Mammary epithelial cell (primary cell): ENCODE data around the gene ABCB8.
"Not testable (repeated sequence)": the region's sequence is repeated elsewhere in the genome, so short reads cannot be mapped to it uniquely, and the experiment has no call there.

Experiments used
- CTCF ChIP-seq, 2 donors: IDR thresholded peaks in 1 of 2; conservative IDR thresholded peaks in 1 of 2; 2 replicates each; pipeline ENCODE4 v1.5.1; 2011 to 2012; ENCODE audit warnings: inconsistent platforms in 2 of 2, low read length in 2 of 2, mild to moderate bottlenecking in 2 of 2, control low read depth in 1 of 2, low read depth in 1 of 2; ENCODE audit not compliant: insufficient read depth in 1 of 2; ENCODE audit errors: extremely low read depth in 1 of 2
- EZH2 ChIP-seq: IDR thresholded peaks from 2 replicates; pipeline ENCODE4 v1.6.1; 2012; ENCODE audit warnings: low read length, inconsistent platforms, borderline replicate concordance

- not testable (repeated sequence) for TF ChIP-seq CTCF (conservative IDR thresholded peaks at IDR 0.05 in 1 of 2, IDR thresholded peaks at IDR 0.05 in 1 of 2; ENCODE audit: extremely low read depth in 1 of 2, insufficient read depth in 1 of 2, low read depth in 1 of 2, low read length in 2 of 2); EZH2
Observed at GRCh38 chr7:151026771-151027727, 1.2 kb upstream of the ABCB8 start.
